Osteocyte (in vitro differentiated cells): ENCODE data around the gene ERO1B. TPM values are rescaled to one million over a fixed set of nuclear protein-coding genes. Genes with fewer than 3 reads are reported as not detected.

Experiments used
- DNase-seq: peaks from one replicate; pipeline ENCODE4 v3.0.0; 2021; ENCODE audit warnings: mixed read lengths; ENCODE audit not compliant: unreplicated experiment; ENCODE audit errors: extremely low spot score
- H3K27ac Mint-ChIP-seq: one replicate; pipeline ENCODE4 v1.8.0; 2021; ENCODE audit warnings: mild to moderate bottlenecking, mixed read lengths; ENCODE audit not compliant: unreplicated experiment
- H3K27me3 Mint-ChIP-seq: one replicate; pipeline ENCODE4 v1.8.0; 2021; ENCODE audit warnings: mixed read lengths; ENCODE audit not compliant: unreplicated experiment
- H3K36me3 Mint-ChIP-seq: one replicate; pipeline ENCODE4 v1.8.0; 2021; ENCODE audit warnings: mixed read lengths; ENCODE audit not compliant: unreplicated experiment
- H3K4me1 Mint-ChIP-seq: one replicate; pipeline ENCODE4 v1.8.0; 2021; ENCODE audit warnings: mixed read lengths; ENCODE audit not compliant: unreplicated experiment
- H3K4me3 Mint-ChIP-seq: one replicate; pipeline ENCODE4 v1.8.0; 2021; ENCODE audit warnings: mild to moderate bottlenecking, moderate library complexity, mixed read lengths; ENCODE audit not compliant: unreplicated experiment
- H3K9me3 Mint-ChIP-seq: one replicate; pipeline ENCODE4 v1.8.0; 2021; ENCODE audit warnings: mixed read lengths; ENCODE audit not compliant: unreplicated experiment
- total RNA-seq: library from RNA; stranded (reverse); gene quantifications from 2 replicates; pipeline ENCODE4 v1.2.1, GENCODE V29; 2021
- TF ChIP-seq, protein P1 (sequence below): fragments of 200-600 bp; sonication (generic); IDR thresholded peaks from 2 replicates; pipeline ENCODE4 v1.5.0; 2021; ENCODE audit warnings: antibody characterized with exemption, mild to moderate bottlenecking, moderate library complexity

ERO1B gene
- total RNA-seq, 1 donor from 2014 or later = 4.8 TPM

- Mint-ChIP-seq H3K27me3 (no peaks in the 10 kb centered on the region), H3K4me1 (no peaks in the 10 kb centered on the region), H3K36me3 (peaks cover 21% of the 10 kb centered on the region), H3K9me3 (no peaks in the 10 kb centered on the region), H3K4me3 (no peak overlapping the region), H3K27ac (no peak overlapping the region)
- TF ChIP-seq, protein P1, sequence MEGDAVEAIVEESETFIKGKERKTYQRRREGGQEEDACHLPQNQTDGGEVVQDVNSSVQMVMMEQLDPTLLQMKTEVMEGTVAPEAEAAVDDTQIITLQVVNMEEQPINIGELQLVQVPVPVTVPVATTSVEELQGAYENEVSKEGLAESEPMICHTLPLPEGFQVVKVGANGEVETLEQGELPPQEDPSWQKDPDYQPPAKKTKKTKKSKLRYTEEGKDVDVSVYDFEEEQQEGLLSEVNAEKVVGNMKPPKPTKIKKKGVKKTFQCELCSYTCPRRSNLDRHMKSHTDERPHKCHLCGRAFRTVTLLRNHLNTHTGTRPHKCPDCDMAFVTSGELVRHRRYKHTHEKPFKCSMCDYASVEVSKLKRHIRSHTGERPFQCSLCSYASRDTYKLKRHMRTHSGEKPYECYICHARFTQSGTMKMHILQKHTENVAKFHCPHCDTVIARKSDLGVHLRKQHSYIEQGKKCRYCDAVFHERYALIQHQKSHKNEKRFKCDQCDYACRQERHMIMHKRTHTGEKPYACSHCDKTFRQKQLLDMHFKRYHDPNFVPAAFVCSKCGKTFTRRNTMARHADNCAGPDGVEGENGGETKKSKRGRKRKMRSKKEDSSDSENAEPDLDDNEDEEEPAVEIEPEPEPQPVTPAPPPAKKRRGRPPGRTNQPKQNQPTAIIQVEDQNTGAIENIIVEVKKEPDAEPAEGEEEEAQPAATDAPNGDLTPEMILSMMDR = no peak
- DNase-seq = no peak
Observed at GRCh38 chr1:236209713-236210112, 72.0 kb downstream of the ERO1B start.

DNA sequence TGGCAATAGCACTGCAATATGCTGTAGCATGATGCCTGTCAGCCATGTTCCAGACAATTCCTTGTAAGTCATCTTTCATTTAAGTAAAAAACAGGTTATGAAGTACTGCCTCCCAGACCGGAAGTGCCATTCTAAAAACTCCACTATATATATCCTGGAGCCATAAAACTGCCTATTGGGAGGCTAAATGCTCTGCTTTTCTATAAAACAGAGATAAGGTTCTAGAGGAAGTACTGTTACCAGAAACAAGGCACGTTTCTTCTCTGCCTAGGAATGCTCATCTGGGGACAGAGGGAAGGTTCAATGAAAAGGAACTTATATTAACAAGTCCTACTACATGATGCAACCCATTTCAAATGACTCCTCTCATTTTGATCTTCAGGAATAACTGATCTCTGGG is 72.6 kb downstream of the ERO1B start:
- TF ChIP-seq, protein P1 = no peak
- Mint-ChIP-seq H3K9me3 (no peaks in the 10 kb centered on the region), H3K4me1 (no peaks in the 10 kb centered on the region), H3K27me3 (no peaks in the 10 kb centered on the region), H3K4me3 (no peak overlapping the region), H3K36me3 (peaks cover 19% of the 10 kb centered on the region), H3K27ac (no peak overlapping the region)
- no peak for DNase-seq

DNA sequence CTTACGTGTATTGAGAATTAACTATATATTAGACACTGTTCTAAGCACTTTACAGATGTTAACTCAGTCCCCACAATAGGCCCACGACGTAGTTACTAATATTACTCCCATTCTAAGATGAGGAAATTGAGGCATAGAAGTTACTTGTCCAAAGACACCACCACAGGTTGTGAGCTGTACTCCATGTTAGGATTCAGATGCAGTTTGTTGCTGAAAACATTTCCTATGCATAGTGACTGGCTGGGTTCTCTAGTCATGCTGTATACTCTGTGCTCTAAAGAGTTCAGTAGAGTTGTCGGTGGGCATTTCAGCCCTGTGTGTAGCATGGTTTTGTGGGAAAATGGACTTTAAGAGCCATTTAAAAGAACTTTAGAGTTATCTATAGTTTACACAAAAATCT is 74.2 kb downstream of the ERO1B start:
- Mint-ChIP-seq H3K9me3 (peaks cover 12% of the 10 kb centered on the region), H3K27ac (no peak overlapping the region), H3K36me3 (peaks cover 25% of the 10 kb centered on the region), H3K27me3 (no peaks in the 10 kb centered on the region), H3K4me3 (no peak overlapping the region), H3K4me1 (no peaks in the 10 kb centered on the region)
- TF ChIP-seq, protein P1 = no peak
- DNase-seq = no peak

- no peak overlapping the region for H3K27ac Mint-ChIP-seq
Observed at GRCh38 chr1:236207121-236207520, 74.6 kb downstream of the ERO1B start.

DNA sequence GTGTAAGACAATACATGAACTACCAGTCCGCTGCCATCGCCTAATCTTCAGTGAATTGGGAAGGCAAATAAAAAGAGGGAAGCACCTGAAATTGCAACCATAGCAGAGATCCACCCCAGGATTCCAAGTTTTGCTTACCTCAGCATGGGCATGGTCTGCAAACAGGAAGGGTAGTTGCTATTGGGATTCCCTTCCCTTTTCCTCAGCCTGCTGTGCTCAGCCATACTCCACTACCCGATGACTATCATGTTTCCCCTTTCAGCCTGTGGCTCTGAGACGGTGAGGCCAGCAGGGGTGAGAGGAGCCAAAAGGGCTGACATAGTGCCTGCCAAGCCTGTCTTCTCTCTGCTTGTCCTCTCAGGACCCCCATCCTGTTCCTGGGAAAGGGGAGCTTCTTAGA is 75.2 kb downstream of the ERO1B start:
- H3K36me3 Mint-ChIP-seq = peaks cover 36% of the 10 kb centered on the region
- peaks cover 19% of the 10 kb centered on the region for H3K9me3 Mint-ChIP-seq
- no peak overlapping the region for H3K4me3 Mint-ChIP-seq
- TF ChIP-seq, protein P1 = no peak
- no peak for DNase-seq
- H3K27ac Mint-ChIP-seq = no peak overlapping the region
- H3K4me1 Mint-ChIP-seq = no peaks in the 10 kb centered on the region
- H3K27me3 Mint-ChIP-seq = no peaks in the 10 kb centered on the region

More at GRCh38 chr1:236207121-236207520, 74.6 kb downstream of the ERO1B start:
- Mint-ChIP-seq H3K4me3 (no peak overlapping the region), H3K36me3 (peaks cover 30% of the 10 kb centered on the region), H3K27me3 (no peaks in the 10 kb centered on the region), H3K4me1 (no peaks in the 10 kb centered on the region), H3K9me3 (peaks cover 14% of the 10 kb centered on the region)
- DNase-seq = no peak
- TF ChIP-seq, protein P1 = no peak
